Prostate gland (tissue), 2 donors: ENCODE measurements around the gene PPM1B. TPM values are rescaled to one million over a fixed set of nuclear protein-coding genes. Genes with fewer than 3 reads are reported as not detected.

ENCODE experiments used
- DNase-seq: peaks from one replicate; pipeline ENCODE4 v3.0.0-alpha.2; 2019; ENCODE audit warnings: low spot score
- H3K27ac ChIP-seq, 2 donors: fragments of 200-600 bp; sonication (generic); 2 replicates each; pipeline ENCODE4 v1.5.1; 2017 to 2019
- H3K27me3 ChIP-seq: fragments of 200-600 bp; sonication (generic); replicated peaks from 2 replicates; pipeline ENCODE4 v1.5.1; 2019; ENCODE audit not compliant: insufficient read depth
- H3K36me3 ChIP-seq, 2 donors: fragments of 200-600 bp; sonication (generic); 1 replicate in 1 of 2; 2 replicates in 1 of 2; pipeline versions ENCODE4 v1.5.1 to v1.8.1; 2017 to 2019
- H3K4me1 ChIP-seq: fragments of 200-600 bp; sonication (generic); replicated peaks from 2 replicates; pipeline ENCODE4 v1.5.1; 2019
- H3K4me3 ChIP-seq, 2 donors: fragments of 200-600 bp; sonication (generic); 2 replicates each; pipeline ENCODE4 v1.5.1; 2017 to 2019
- H3K9me3 ChIP-seq: fragments of 200-600 bp; sonication (generic); 2 replicates; pipeline ENCODE4 v1.5.1; 2017
- CTCF ChIP-seq, 4 experiments: fragments of 200-600 bp in 2 of 4; fragments of 450-650 bp in 2 of 4; sonication (generic) in 2 of 4; IDR thresholded peaks; 1 replicate in 3 of 4; 2 replicates in 1 of 4; pipeline ENCODE4 v1.5.1; 2016 to 2019; ENCODE audit warnings: antibody characterized with exemption in 4 of 4, mild to moderate bottlenecking in 2 of 4, moderate library complexity in 2 of 4
- POLR2A ChIP-seq: fragments of 450-650 bp; IDR thresholded peaks from one replicate; pipeline ENCODE4 v1.6.1; 2016; ENCODE audit warnings: antibody characterized with exemption, mild to moderate bottlenecking
- POLR2AphosphoS5 ChIP-seq: sonication (generic); formaldehyde crosslinking; IDR thresholded peaks from one replicate; pipeline ENCODE4 v1.6.1; 2017; ENCODE audit warnings: antibody characterized with exemption
- WGBS: methylation state at CpG from one replicate; pipeline ENCODE4 v1.1.5; 2018; 5-methylcytosine and 5-hydroxymethylcytosine counted together
- intact Hi-C: fragments of 100-400 bp; cut with DNase I; formaldehyde crosslinking; loops from one replicate; pipeline ENCODE4 v1.14.2; 2022
- total RNA-seq, 2 donors: library from RNA; depleted of rRNA; stranded (reverse); fragments of >200 nt; gene quantifications; one replicate each; pipeline ENCODE4 v1.1.0, GENCODE V29; 2016

The PPM1B gene
- 10 to 100 TPM; 59.9 to 65.4 TPM for total RNA-seq

- no peaks in the 10 kb centered on the region for H3K36me3 ChIP-seq
- peak; percentile 100 for DNase-seq
- peak within 1 kb of the TSS; percentile 96 for H3K27ac ChIP-seq
- H3K9me3 ChIP-seq: no peaks in the 10 kb centered on the region
- no peaks in the 10 kb centered on the region for H3K4me1 ChIP-seq
- no peaks in the 10 kb centered on the region for H3K27me3 ChIP-seq
- peak; percentile 96 for TF ChIP-seq POLR2A
- peak; percentile 84 for TF ChIP-seq POLR2AphosphoS5
- peak in 1 of 4 experiments; percentile 1 for TF ChIP-seq CTCF (IDR thresholded peaks at IDR 0.05)
- intact Hi-C loops: loop anchor here (5.0 kb wide), 1 partner anchor 81 kb away; no protein-coding TSS in a partner anchor
- H3K4me3 ChIP-seq: peak within 1 kb of the TSS; percentile 92 to 97
- under 1% methylated on average over 48 of the region's 49 CpGs for WGBS
Observed at GRCh38 chr2:44168681-44169154, at the start of gene PPM1B. Gene PPM1B (plus strand): TSS chr2:44168875. CDS start chr2:44201200, 32,325 bp downstream.

- intact Hi-C loops: no loop called here
Observed at GRCh38 chr2:44119878-44120277, 48.8 kb upstream of the PPM1B start.

GRCh38 chr2:44120428-44120827, 48.2 kb upstream of the PPM1B start:
- Histone ChIP-seq H3K36me3 (no peaks in the 10 kb centered on the region), H3K27me3 (no peaks in the 10 kb centered on the region), H3K4me1 (no peaks in the 10 kb centered on the region), H3K9me3 (no peaks in the 10 kb centered on the region), H3K4me3 (no peak overlapping the region), H3K27ac (no peak overlapping the region)
- intact Hi-C loops: no loop called here
- TF ChIP-seq POLR2A (no peak), CTCF (IDR thresholded peaks at IDR 0.05) (no peak), POLR2AphosphoS5 (no peak)
- WGBS: 43% methylated on average over 2 of the region's 2 CpGs
- no peak for DNase-seq

More at GRCh38 chr2:44119878-44120277, 48.8 kb upstream of the PPM1B start:
- Histone ChIP-seq H3K36me3 (no peaks in the 10 kb centered on the region), H3K4me1 (no peaks in the 10 kb centered on the region), H3K27ac (no peak overlapping the region), H3K9me3 (no peaks in the 10 kb centered on the region), H3K27me3 (no peaks in the 10 kb centered on the region), H3K4me3 (no peak overlapping the region)
- TF ChIP-seq POLR2AphosphoS5 (no peak), POLR2A (no peak)
- no peak for DNase-seq

GRCh38 chr2:44121899-44122298, 46.8 kb upstream of the PPM1B start:
- no peak for TF ChIP-seq POLR2A
- no peak for TF ChIP-seq CTCF (IDR thresholded peaks at IDR 0.05)
- TF ChIP-seq POLR2AphosphoS5: no peak
- no peaks in the 10 kb centered on the region for H3K27me3 ChIP-seq
- no peaks in the 10 kb centered on the region for H3K4me1 ChIP-seq
- 95% methylated on average over 3 of the region's 3 CpGs for WGBS
- H3K27ac ChIP-seq: no peak overlapping the region
- no peaks in the 10 kb centered on the region for H3K9me3 ChIP-seq
- intact Hi-C loops: no loop called here
- DNase-seq: no peak
- H3K36me3 ChIP-seq: no peaks in the 10 kb centered on the region
- no peak overlapping the region for H3K4me3 ChIP-seq

- H3K27me3 ChIP-seq: no peaks in the 10 kb centered on the region
- 96% methylated on average over 5 of the region's 5 CpGs for WGBS
- no peaks in the 10 kb centered on the region for H3K9me3 ChIP-seq
- TF ChIP-seq POLR2AphosphoS5 (no peak), CTCF (IDR thresholded peaks at IDR 0.05) (no peak), POLR2A (no peak)
- no peaks in the 10 kb centered on the region for H3K4me1 ChIP-seq
- no peak overlapping the region for H3K4me3 ChIP-seq
- DNase-seq: no peak
- H3K27ac ChIP-seq: no peak overlapping the region
- H3K36me3 ChIP-seq: no peaks in the 10 kb centered on the region
- intact Hi-C loops: no loop called here
Observed at GRCh38 chr2:44124500-44124899, 44.2 kb upstream of the PPM1B start.
